Ecto neural progenitor cell (in vitro differentiated cells): ENCODE measurements around the gene VCX2.
"Not testable (repeated sequence)": the region's sequence is repeated elsewhere in the genome, so short reads cannot be mapped to it uniquely, and the experiment has no call there.

Experiments used
- DNase-seq: peaks from one replicate; pipeline ENCODE4 v3.0.0-alpha.2; 2018; ENCODE audit warnings: low spot score

VCX2 gene

DNA sequence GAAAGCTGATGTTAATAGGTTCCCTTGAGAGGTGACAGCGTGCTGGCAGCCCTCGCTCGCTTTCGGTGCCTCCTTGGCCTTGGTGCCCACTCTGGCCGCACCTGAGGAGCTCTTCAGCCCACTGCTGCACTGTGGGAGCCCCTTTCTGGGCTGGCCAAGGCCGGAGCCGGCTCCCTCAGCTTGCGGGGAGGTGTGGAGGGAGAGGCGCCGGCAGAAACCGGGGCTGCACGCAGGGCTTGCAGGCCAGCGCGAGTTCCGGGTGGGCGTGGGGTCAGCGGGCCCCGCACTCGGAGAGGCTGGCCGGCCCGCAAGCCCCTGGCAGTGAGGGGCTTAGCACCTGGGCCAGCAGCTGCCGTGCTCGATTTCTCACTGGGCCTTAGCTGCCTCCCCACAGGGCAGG lies 49.7 kb downstream of the VCX2 start:
- DNase-seq, result not testable (repeated sequence)
